ENCODE data around the gene MYLK. TPM values are rescaled to one million over a fixed set of nuclear protein-coding genes. Genes with fewer than 3 reads are reported as not detected.

MYLK gene
- total and polyA plus RNA-seq, 10 of the 15 experiments (the other 5 are each of a cell fraction or from before 2014, with no cell fraction given): 0.04 to 1.6 (median 0.42) TPM; not detected in 1

DNA sequence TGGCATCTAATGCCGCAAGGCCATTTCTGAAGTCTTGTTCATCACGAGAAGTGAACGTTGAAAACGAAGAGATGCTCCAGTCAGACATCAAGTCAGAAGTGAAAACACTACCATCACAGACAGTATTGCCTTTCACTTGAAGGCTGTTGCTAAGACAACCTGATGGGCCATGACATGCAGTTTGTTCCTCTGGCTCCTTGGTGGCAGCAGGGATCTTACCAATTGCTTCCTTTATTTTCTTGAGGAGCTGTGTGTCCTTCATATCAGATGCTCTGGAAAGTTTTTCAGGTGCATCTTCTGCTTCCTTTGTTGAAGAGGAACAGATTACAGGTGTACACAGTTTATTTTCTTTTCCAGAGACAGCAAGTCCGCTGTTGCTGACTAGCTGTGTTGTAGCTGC, 30.7 kb upstream of the MYLK start:
- no TSS peak for BruUV-seq (replicated peaks)
- H3K79me2 ChIP-seq (ENCODE audit: control insufficient read depth, insufficient read depth, low read length): no peaks in the 10 kb centered on the region
- H2AFZ ChIP-seq (ENCODE audit: control insufficient read depth, low read depth, low read length): no peak overlapping the region
- POLR2A ChIA-PET: no interaction called here
- H4K20me1 ChIP-seq (ENCODE audit: control insufficient read depth, insufficient read depth): no peaks in the 10 kb centered on the region
- ATAC-seq: no peak
- TF ChIP-seq HDAC6 (IDR thresholded peaks at IDR 0.05; ENCODE audit: unreplicated experiment) (no peak), IKZF2 (IDR thresholded peaks at IDR 0.05) (no peak), MYB (IDR thresholded peaks at IDR 0.05; ENCODE audit: borderline replicate concordance, low read depth, low read length) (no peak), EGR1 (IDR thresholded peaks at IDR 0.05; ENCODE audit: borderline replicate concordance in 1 of 2, low read depth in 2 of 2, low read length in 2 of 2) (no peak), EZH2 (IDR thresholded peaks at IDR 0.05; ENCODE audit: borderline replicate concordance, control insufficient read depth, low read depth, low read length) (no peak), NR2F1 (conservative IDR thresholded peaks at IDR 0.05) (no peak), RBBP5 (conservative IDR thresholded peaks at IDR 0.05) (no peak), ZNF24 (IDR thresholded peaks at IDR 0.05) (no peak), SMC3 (IDR thresholded peaks at IDR 0.05; ENCODE audit: borderline replicate concordance, low read length) (no peak)
- TF ChIP-seq, protein P1, sequence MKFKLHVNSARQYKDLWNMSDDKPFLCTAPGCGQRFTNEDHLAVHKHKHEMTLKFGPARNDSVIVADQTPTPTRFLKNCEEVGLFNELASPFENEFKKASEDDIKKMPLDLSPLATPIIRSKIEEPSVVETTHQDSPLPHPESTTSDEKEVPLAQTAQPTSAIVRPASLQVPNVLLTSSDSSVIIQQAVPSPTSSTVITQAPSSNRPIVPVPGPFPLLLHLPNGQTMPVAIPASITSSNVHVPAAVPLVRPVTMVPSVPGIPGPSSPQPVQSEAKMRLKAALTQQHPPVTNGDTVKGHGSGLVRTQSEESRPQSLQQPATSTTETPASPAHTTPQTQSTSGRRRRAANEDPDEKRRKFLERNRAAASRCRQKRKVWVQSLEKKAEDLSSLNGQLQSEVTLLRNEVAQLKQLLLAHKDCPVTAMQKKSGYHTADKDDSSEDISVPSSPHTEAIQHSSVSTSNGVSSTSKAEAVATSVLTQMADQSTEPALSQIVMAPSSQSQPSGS (IDR thresholded peaks at IDR 0.05; ENCODE audit: low read length): no peak
- no peak for FAIRE-seq
- RAD21 ChIA-PET (ENCODE audit: unreplicated experiment): no interaction called here
- no peak overlapping the region for H3K9ac ChIP-seq (ENCODE audit: control insufficient read depth, insufficient read depth, low read length)
- H3K27ac ChIP-seq (ENCODE audit: control insufficient read depth, insufficient read depth): no peak overlapping the region
- 80% methylated on average over 5 of the region's 5 CpGs for WGBS (ENCODE audit: insufficient coverage, insufficient replicate concordance, low lambda C conversion rate, missing lambda C conversion rate)
- H3K9me3 ChIP-seq (replicated peaks; ENCODE audit: control insufficient read depth, insufficient read depth, low read length): no peaks in the 10 kb centered on the region; the same call in 2 of the 3 replicates
- H3K4me1 ChIP-seq (ENCODE audit: control insufficient read depth, insufficient read depth, low read length): peaks cover 5% of the 10 kb centered on the region; the same call in 1 of the 2 replicates
- no peak overlapping the region for H3K4me3 ChIP-seq
- no peaks in the 10 kb centered on the region; a peak in 1 of 4 replicates for H3K36me3 ChIP-seq (ENCODE audit: control insufficient read depth in 2 of 2, insufficient read depth in 2 of 2, low read length in 1 of 2)
- no peak overlapping the region for H3K4me2 ChIP-seq (ENCODE audit: control insufficient read depth, insufficient read depth)
- in situ Hi-C loops (cut with MboI): no loop called here
- DNase-seq (ENCODE audit: low read depth, low spot score): no peak
- CTCF ChIA-PET: interaction anchor here (1.2 kb wide), 2 partner anchors 26 to 64 kb away, joined by 3 read pairs; no protein-coding TSS in a partner anchor
- intact Hi-C loops (cut with micrococcal nuclease; ENCODE audit: unreplicated experiment): no loop called here
- SMC1A ChIA-PET (ENCODE audit: uncharacterized antibody, unreplicated experiment): interaction anchor here (1.0 kb wide), 1 partner anchor 11 kb away, joined by 4 read pairs; no protein-coding TSS in a partner anchor
- no peaks in the 10 kb centered on the region for H3K27me3 ChIP-seq (replicated peaks in 1 of 2; ENCODE audit: control insufficient read depth in 2 of 2, insufficient read depth in 2 of 2, low read length in 1 of 2)
